Upper lobe of left lung (tissue), 4 donors: ENCODE data around the gene ERN1.

Experiments
- CTCF ChIP-seq, 6 experiments: fragments of 450-650 bp in 4 of 6; fragments of 200-600 bp in 2 of 6; sonication (generic) in 2 of 6; IDR thresholded peaks; one replicate each; pipeline ENCODE4 v1.5.1; 2016 to 2019; ENCODE audit warnings: antibody characterized with exemption in 6 of 6
- EP300 ChIP-seq, 4 donors: sonication (generic); formaldehyde crosslinking; IDR thresholded peaks; one replicate each; pipeline ENCODE4 v1.5.1; 2017; ENCODE audit warnings: antibody characterized with exemption in 4 of 4, control low read depth in 2 of 4
- POLR2A ChIP-seq, 4 donors: fragments of 450-650 bp; IDR thresholded peaks; one replicate each; pipeline ENCODE4 v1.5.1; 2016 to 2017; ENCODE audit warnings: antibody characterized with exemption in 4 of 4, mild to moderate bottlenecking in 2 of 4
- POLR2AphosphoS5 ChIP-seq, 2 donors: sonication (generic); formaldehyde crosslinking; IDR thresholded peaks; one replicate each; pipeline ENCODE4 v1.5.1; 2017; ENCODE audit warnings: antibody characterized with exemption in 2 of 2

GRCh38 chr17:64091116-64091515, 38.8 kb downstream of the ERN1 start:
- TF ChIP-seq CTCF (IDR thresholded peaks at IDR 0.05) (no peak), POLR2A (IDR thresholded peaks at IDR 0.05) (no peak), EP300 (IDR thresholded peaks at IDR 0.05) (no peak), POLR2AphosphoS5 (IDR thresholded peaks at IDR 0.05) (no peak)
